ENCODE measurements around the gene SCN1B.

DNA sequence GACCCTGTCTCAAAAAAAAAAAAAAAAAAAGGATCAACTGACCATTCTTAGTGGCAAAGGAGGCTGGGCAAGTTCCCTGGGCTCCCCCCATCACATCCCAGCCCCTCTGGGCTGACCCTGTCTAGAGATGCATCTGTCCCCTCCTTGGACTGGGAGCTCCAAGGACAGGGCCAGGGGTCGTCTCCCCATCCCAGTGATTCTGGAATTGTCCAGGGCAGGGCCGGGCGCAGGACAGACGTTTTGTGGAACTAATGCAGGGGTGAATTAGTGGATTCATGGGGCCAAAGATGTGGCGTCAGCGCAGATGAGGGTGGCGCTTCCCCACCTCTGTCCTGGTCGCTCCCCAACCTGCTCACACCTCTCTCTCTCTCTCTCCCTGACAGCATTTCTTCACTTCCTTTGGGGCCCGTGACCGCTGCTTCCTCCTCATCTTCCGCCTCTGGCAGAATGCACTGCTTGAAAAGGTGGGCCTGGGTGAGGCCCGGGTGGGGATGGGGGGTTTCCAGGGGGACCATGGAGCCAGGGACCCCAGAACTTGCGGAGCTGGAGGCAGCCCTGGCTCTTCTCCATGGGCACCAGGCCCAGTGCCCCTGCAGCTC is 19.1 kb upstream of the SCN1B start:
- TF ChIP-seq SUZ12 (IDR thresholded peaks at IDR 0.05) (no peak), ZNF384 (IDR thresholded peaks at IDR 0.05) (no peak), HDGF (IDR thresholded peaks at IDR 0.05; ENCODE audit: borderline replicate concordance) (no peak), ARNT (IDR thresholded peaks at IDR 0.05) (no peak), L3MBTL2 (conservative IDR thresholded peaks at IDR 0.05) (no peak), FOXM1 (IDR thresholded peaks at IDR 0.05; ENCODE audit: borderline replicate concordance) (no peak), SP1 (IDR thresholded peaks at IDR 0.05) (no peak), TARDBP (IDR thresholded peaks at IDR 0.05) (no peak), ELF4 (IDR thresholded peaks at IDR 0.05) (no peak)
- TF ChIP-seq, protein P1, sequence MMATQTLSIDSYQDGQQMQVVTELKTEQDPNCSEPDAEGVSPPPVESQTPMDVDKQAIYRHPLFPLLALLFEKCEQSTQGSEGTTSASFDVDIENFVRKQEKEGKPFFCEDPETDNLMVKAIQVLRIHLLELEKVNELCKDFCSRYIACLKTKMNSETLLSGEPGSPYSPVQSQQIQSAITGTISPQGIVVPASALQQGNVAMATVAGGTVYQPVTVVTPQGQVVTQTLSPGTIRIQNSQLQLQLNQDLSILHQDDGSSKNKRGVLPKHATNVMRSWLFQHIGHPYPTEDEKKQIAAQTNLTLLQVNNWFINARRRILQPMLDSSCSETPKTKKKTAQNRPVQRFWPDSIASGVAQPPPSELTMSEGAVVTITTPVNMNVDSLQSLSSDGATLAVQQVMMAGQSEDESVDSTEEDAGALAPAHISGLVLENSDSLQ (IDR thresholded peaks at IDR 0.05): no peak

Data from HEK293T (cell line).